HepG2 (cell line): Measurements from ENCODE around the gene SEMA3C. TPM values are rescaled to one million over a fixed set of nuclear protein-coding genes. Genes with fewer than 3 reads are reported as not detected.

Experiments
- ATAC-seq: fragments of 200-7000 bp; cut with Tn5 transposase; 3 replicates; pipeline ENCODE4 v1.9.1; 2020; ENCODE audit warnings: mild to moderate bottlenecking, moderate library complexity
- BruUV-seq: library from RNA; stranded (reverse); fragments of 400-500 nt; replicated peaks from 2 replicates; lab custom pipeline; 2021; lab: Mats Ljungman, UMichigan
- CTCF ChIA-PET: fragments of 300-600 bp; formaldehyde crosslinking; extraction: SDS; loops from one replicate; lab custom pipeline; 2021; ENCODE audit warnings: low total read pairs, inconsistent platforms, low intra/inter-chr PET ratio; lab: Yijun Ruan, JAX
- POLR2A ChIA-PET: fragments of 350-600 bp; sonication (Branson Sonifier 250); formaldehyde crosslinking; loops from one replicate; lab custom pipeline; 2020; ENCODE audit warnings: antibody characterized with exemption, inconsistent platforms; lab: Yijun Ruan, JAX
- DNase-seq: peaks from one replicate; pipeline ENCODE4 v3.0.0-alpha.2; 2015; ENCODE audit warnings: low spot score
- FAIRE-seq: peaks from 3 replicates; lab custom pipeline; 2011; peaks lifted over from hg19 to GRCh38; lab: Jason Lieb, UNC
- H2AFZ ChIP-seq: one replicate; pipeline ENCODE4 v1.6.1; 2011; ENCODE audit warnings: low read length, inconsistent platforms
- H3K27ac ChIP-seq: fragments of 300-600 bp; 3 replicates; pipeline ENCODE4 v1.8.0; 2011; ENCODE audit warnings: mixed run types, mild to moderate bottlenecking, mixed read lengths, low read length, inconsistent platforms; ENCODE audit not compliant: insufficient read depth; ENCODE audit errors: extremely low read length
- H3K27me3 ChIP-seq, 2 experiments: fragments of 200-600 bp in 1 of 2; 2 replicates in 1 of 2; 3 replicates in 1 of 2; pipeline versions ENCODE4 v1.6.0 to v1.8.0; 2011; ENCODE audit warnings: low read length in 2 of 2, mild to moderate bottlenecking in 2 of 2, moderate library complexity in 2 of 2, inconsistent platforms in 1 of 2; ENCODE audit not compliant: insufficient read depth in 2 of 2, control insufficient read depth in 1 of 2
- H3K36me3 ChIP-seq, 2 experiments: fragments of 200-600 bp in 1 of 2; replicated peaks in 1 of 2; 2 replicates in 1 of 2; 3 replicates in 1 of 2; pipeline versions ENCODE4 v1.5.1 to v1.8.0; 2011; ENCODE audit warnings: low read length in 2 of 2, inconsistent platforms in 1 of 2; ENCODE audit not compliant: insufficient read depth in 2 of 2, control insufficient read depth in 1 of 2
- H3K4me1 ChIP-seq: 2 replicates; pipeline ENCODE4 v1.5.1; 2012; ENCODE audit warnings: low read length, inconsistent platforms; ENCODE audit not compliant: insufficient read depth
- H3K4me2 ChIP-seq: 2 replicates; pipeline ENCODE4 v1.6.0; 2011; ENCODE audit warnings: low read depth, low read length, inconsistent platforms
- H3K4me3 ChIP-seq, 3 experiments: fragments of 200-600 bp in 1 of 3; sonication (generic), shearing (Covaris generic) in 1 of 3; replicated peaks in 1 of 3; 2 replicates each; pipeline ENCODE4 v1.5.1; 2011 to 2016; ENCODE audit warnings: low read length in 3 of 3, inconsistent platforms in 2 of 3, low read depth in 2 of 3, mild to moderate bottlenecking in 2 of 3, control low read depth in 1 of 3, mixed read lengths in 1 of 3; ENCODE audit not compliant: insufficient read depth in 1 of 3
- H3K79me2 ChIP-seq: one replicate; pipeline ENCODE4 v1.6.1; 2011; ENCODE audit warnings: low read length, inconsistent platforms; ENCODE audit not compliant: insufficient read depth
- H3K9ac ChIP-seq: 2 replicates; pipeline ENCODE4 v1.6.0; 2011; ENCODE audit warnings: mild to moderate bottlenecking, low read depth, low read length, inconsistent platforms; ENCODE audit not compliant: insufficient read depth
- H3K9me3 ChIP-seq: 2 replicates; pipeline ENCODE4 v1.5.1; 2012; ENCODE audit warnings: mild to moderate bottlenecking, low read length
- H4K20me1 ChIP-seq: 2 replicates; pipeline ENCODE4 v1.6.0; 2011; ENCODE audit warnings: inconsistent platforms, mild to moderate bottlenecking, low read length, moderate library complexity; ENCODE audit not compliant: insufficient read depth
- E2F2 ChIP-seq: sonication (generic); formaldehyde crosslinking; IDR thresholded peaks from 2 replicates; pipeline ENCODE4 v1.4.0; 2020; ENCODE audit warnings: missing genetic modification reagents, borderline replicate concordance
- FOSL2 ChIP-seq: sonication (generic); formaldehyde crosslinking; IDR thresholded peaks from 2 replicates; pipeline ENCODE4 v1.4.0; 2020; ENCODE audit warnings: missing genetic modification reagents
- FOXP1 ChIP-seq, 2 experiments: fragments of 450-650 bp in 1 of 2; IDR thresholded peaks; 2 replicates each; pipeline ENCODE4 v1.6.1; 2017 to 2018; ENCODE audit warnings: antibody characterized with exemption in 1 of 2
- HNRNPLL ChIP-seq: fragments of 200-400 bp; formaldehyde crosslinking; IDR thresholded peaks from 2 replicates; pipeline ENCODE4 v1.6.1; 2017; ENCODE audit warnings: mild to moderate bottlenecking, low read depth, low read length; ENCODE audit not compliant: poor library complexity, severe bottlenecking
- KDM5A ChIP-seq: fragments of 200-600 bp; sonication (generic); IDR thresholded peaks from 2 replicates; pipeline ENCODE4 v1.7.0; 2018; ENCODE audit warnings: antibody characterized with exemption, mild to moderate bottlenecking, low read length, borderline replicate concordance
- MYC ChIP-seq: sonication (generic); formaldehyde crosslinking; IDR thresholded peaks from 2 replicates; pipeline ENCODE4 v1.9.0; 2021; ENCODE audit warnings: missing genetic modification reagents, borderline replicate concordance
- NFYC ChIP-seq: IDR thresholded peaks from 2 replicates; pipeline ENCODE4 v1.6.1; 2016; ENCODE audit warnings: missing genetic modification reagents, missing compliant biosample characterization
- SAFB2 ChIP-seq: sonication (generic); formaldehyde crosslinking; IDR thresholded peaks from 2 replicates; pipeline ENCODE4 v1.5.1; 2020; ENCODE audit warnings: missing genetic modification reagents, low read depth, mild to moderate bottlenecking, borderline replicate concordance
- U2AF1 ChIP-seq: fragments of 200-400 bp; formaldehyde crosslinking; optimal IDR thresholded peaks from 2 replicates; pipeline ENCODE3; 2017; ENCODE audit warnings: mild to moderate bottlenecking, low read depth, low read length
- ZBTB46 ChIP-seq: sonication (generic); formaldehyde crosslinking; IDR thresholded peaks from 2 replicates; pipeline ENCODE4 v1.4.0; 2020; ENCODE audit warnings: mild to moderate bottlenecking, missing genetic modification reagents, borderline replicate concordance
- ZFP36 ChIP-seq: fragments of 150-350 bp; IDR thresholded peaks from 2 replicates; pipeline ENCODE4 v1.6.1; 2018; ENCODE audit warnings: borderline replicate concordance, low read length, low read depth; ENCODE audit not compliant: partially characterized antibody
- ZNF205 ChIP-seq: IDR thresholded peaks from 2 replicates; pipeline ENCODE4 v1.6.1; 2018; ENCODE audit warnings: missing biosample characterization, missing genetic modification reagents
- ZNF775 ChIP-seq: sonication (generic); formaldehyde crosslinking; IDR thresholded peaks from 2 replicates; pipeline ENCODE4 v1.4.0; 2020; ENCODE audit warnings: missing genetic modification reagents, mild to moderate bottlenecking, moderate library complexity, borderline replicate concordance
- ZNF776 ChIP-seq: sonication (generic); formaldehyde crosslinking; IDR thresholded peaks from 2 replicates; pipeline ENCODE4 v1.4.0; 2020; ENCODE audit warnings: mild to moderate bottlenecking, missing genetic modification reagents
- WGBS: methylation state at CpG from one replicate; pipeline ENCODE4 v1.1.6; 2017; ENCODE audit warnings: low lambda C conversion rate; 5-methylcytosine and 5-hydroxymethylcytosine counted together
- in situ Hi-C: cut with HindIII; loops from 2 replicates; pipeline ENCODE4 v1.10.0; 2017; ENCODE audit warnings: low pct_unique_long_range_greater_than_20kb; ENCODE audit not compliant: extremely low pct_ligation_motif_present
- intact Hi-C: fragments of 100-400 bp; cut with micrococcal nuclease; formaldehyde crosslinking; loops from one replicate; pipeline ENCODE4 v1.10.0; 2022; ENCODE audit not compliant: unreplicated experiment
- polyA plus RNA-seq, 8 experiments: library from polyadenylated mRNA; depleted of rRNA in 3 of 8; stranded (reverse) in 7 of 8; unstranded in 1 of 8; fragments of >200 nt; fragmentation: Illumina TruSeq in 4 of 8; extraction: Trizol in 4 of 8; gene quantifications; 2 replicates each; pipeline versions ENCODE4 v1.2.1 to v1.2.3, GENCODE V29; 2011 to 2016; ENCODE audit warnings: low read depth in 4 of 8, missing spikeins in 1 of 8, mixed read lengths in 1 of 8; ENCODE audit not compliant: insufficient read depth in 1 of 8
- total RNA-seq, 5 experiments: library from RNA; depleted of rRNA; stranded (reverse); fragments of >200 nt; fragmentation: Illumina TruSeq; extraction: Trizol; gene quantifications; 2 replicates each; pipeline ENCODE4 v1.2.3, GENCODE V29; 2016; ENCODE audit warnings: low read depth in 1 of 5
- TF ChIP-seq, protein P1 (sequence below): sonication (generic); formaldehyde crosslinking; IDR thresholded peaks from 2 replicates; pipeline ENCODE4 v1.8.0; 2022; ENCODE audit warnings: missing genetic modification reagents, mild to moderate bottlenecking, inconsistent platforms, borderline replicate concordance

SEMA3C gene
- total and polyA plus RNA-seq, 2 of the 13 experiments (the other 11 are each of a cell fraction or from before 2014, with no cell fraction given), result 0.05 to 0.13 TPM

GRCh38 chr7:80815733-80816132 lies 103.1 kb downstream of the SEMA3C start:
- intact Hi-C loops, result no loop called here
- H3K27ac ChIP-seq, result no peak overlapping the region
- FAIRE-seq, result no peak
- no peaks in the 10 kb centered on the region for H3K27me3 ChIP-seq
- no peaks in the 10 kb centered on the region for H3K36me3 ChIP-seq
- H3K79me2 ChIP-seq, result no peaks in the 10 kb centered on the region
- H3K4me2 ChIP-seq, result no peak overlapping the region
- TF ChIP-seq NFYC (CRISPR knock-in tag), result no peak
- no peak for TF ChIP-seq ZNF776 (CRISPR knock-in tag)
- no peak for TF ChIP-seq FOSL2 (CRISPR knock-in tag)
- TF ChIP-seq ZNF775, result no peak
- no peak for TF ChIP-seq ZFP36
- TF ChIP-seq, all 625 proteins: peak for 0
- WGBS, result 3% methylated on average over 1 of the region's 1 CpG
- H3K4me1 ChIP-seq, result no peaks in the 10 kb centered on the region
- CTCF ChIA-PET, result no interaction called here
- H2AFZ ChIP-seq, result no peak overlapping the region
- H3K9me3 ChIP-seq, result no peaks in the 10 kb centered on the region
- no peaks in the 10 kb centered on the region for H4K20me1 ChIP-seq
- ATAC-seq (no peak), DNase-seq (no peak)
- BruUV-seq, result no TSS peak
- in situ Hi-C loops, result no loop called here
- H3K9ac ChIP-seq, result no peak overlapping the region
- no peak overlapping the region for H3K4me3 ChIP-seq
- POLR2A ChIA-PET, result no interaction called here

DNA sequence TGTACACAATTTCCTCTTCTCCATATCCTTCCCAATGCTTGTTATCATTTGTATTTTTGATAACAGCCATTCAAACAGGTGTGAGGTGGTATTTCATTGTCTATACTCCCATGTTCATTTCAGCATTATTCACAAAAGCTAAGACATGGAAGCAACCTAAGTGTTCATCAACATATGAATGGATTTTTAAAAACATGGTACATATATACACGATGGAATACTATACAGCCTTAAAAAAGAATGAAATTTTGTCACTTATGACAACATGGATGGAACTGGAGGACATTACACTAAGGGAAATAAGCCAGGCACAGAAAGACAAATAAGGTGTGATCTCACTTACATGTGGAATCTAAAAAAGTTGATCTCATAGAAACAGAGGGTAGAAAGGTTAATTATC lies 109.3 kb downstream of the SEMA3C start:
- Histone ChIP-seq H3K27ac (no peak overlapping the region), H3K36me3 (no peaks in the 10 kb centered on the region), H3K4me2 (no peak overlapping the region), H2AFZ (no peak overlapping the region), H3K4me1 (no peaks in the 10 kb centered on the region), H4K20me1 (no peaks in the 10 kb centered on the region), H3K9me3 (no peaks in the 10 kb centered on the region), H3K4me3 (no peak overlapping the region), H3K79me2 (no peaks in the 10 kb centered on the region), H3K27me3 (no peaks in the 10 kb centered on the region), H3K9ac (no peak overlapping the region)
- CTCF ChIA-PET, result no interaction called here
- no peak for DNase-seq
- WGBS, result 3% methylated on average over 1 of the region's 1 CpG
- no peak for ATAC-seq
- BruUV-seq, result no TSS peak
- in situ Hi-C loops (no loop called here), intact Hi-C loops (loop anchor here (2.0 kb wide), 1 partner anchor 21 kb away; no protein-coding TSS in a partner anchor)
- FAIRE-seq, result no peak
- POLR2A ChIA-PET, result no interaction called here
- no peak for TF ChIP-seq MYC
- no peak for TF ChIP-seq FOXP1 (IDR thresholded peaks at IDR 0.05)
- no peak for TF ChIP-seq FOXP1 (CRISPR knock-in tag; IDR thresholded peaks at IDR 0.05)
- no peak for TF ChIP-seq SAFB2
- TF ChIP-seq HNRNPLL, result no peak
- no peak for TF ChIP-seq E2F2 (CRISPR knock-in tag)
- TF ChIP-seq ZBTB46, result no peak
- TF ChIP-seq, protein P1, sequence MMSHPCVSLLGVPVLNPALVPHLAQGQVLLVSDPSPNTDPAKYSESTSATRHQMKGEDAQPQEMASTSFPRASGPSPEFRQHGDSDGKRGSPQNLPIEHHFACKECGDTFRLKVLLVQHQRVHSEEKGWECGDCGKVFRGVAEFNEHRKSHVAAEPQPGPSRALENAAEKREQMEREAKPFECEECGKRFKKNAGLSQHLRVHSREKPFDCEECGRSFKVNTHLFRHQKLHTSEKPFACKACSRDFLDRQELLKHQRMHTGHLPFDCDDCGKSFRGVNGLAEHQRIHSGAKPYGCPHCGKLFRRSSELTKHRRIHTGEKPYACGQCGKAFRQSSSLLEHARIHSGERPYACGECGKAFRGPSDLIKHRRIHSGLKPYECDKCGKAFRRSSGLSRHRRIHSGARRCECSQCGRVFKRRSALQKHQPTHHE (CRISPR knock-in tag), result no peak
- TF ChIP-seq ZNF205 (CRISPR knock-in tag), result no peak
- TF ChIP-seq KDM5A, result no peak
- TF ChIP-seq U2AF1, result no peak
